A673 (cell line): ENCODE data around the gene MAGEA9B. TPM values are rescaled to one million over a fixed set of nuclear protein-coding genes. Genes with fewer than 3 reads are reported as not detected.
"Not testable (repeated sequence)": the region's sequence is repeated elsewhere in the genome, so short reads cannot be mapped to it uniquely, and the experiment has no call there.

ENCODE experiments used
- BruUV-seq: library from RNA; stranded (reverse); fragments of 400-500 nt; replicated peaks from 2 replicates; lab custom pipeline; 2021; lab: Mats Ljungman, UMichigan
- CTCF ChIA-PET: fragments of 300-600 bp; sonication (Branson Sonifier 250); formaldehyde crosslinking; loops from one replicate; lab custom pipeline; 2022; ENCODE audit warnings: antibody characterized with exemption; lab: Charles Lee
- POLR2A ChIA-PET: fragments of 300-600 bp; sonication (Branson Sonifier 250); formaldehyde crosslinking; loops from one replicate; lab custom pipeline; 2022; ENCODE audit warnings: antibody characterized with exemption; ENCODE audit not compliant: low non-redundant PET; lab: Charles Lee
- DNase-seq: peaks from one replicate; pipeline ENCODE4 v3.0.0-alpha.2; 2015; ENCODE audit warnings: low spot score
- H3K27ac ChIP-seq: fragments of 200-600 bp; sonication (generic); 2 replicates; pipeline ENCODE4 v1.5.1; 2016; ENCODE audit warnings: mixed run types, low read depth, mild to moderate bottlenecking, mixed read lengths, antibody characterized with exemption, low read length; ENCODE audit not compliant: poor library complexity, severe bottlenecking
- H3K27me3 ChIP-seq: fragments of 200-600 bp; sonication (generic); replicated peaks from 2 replicates; pipeline ENCODE4 v1.6.1; 2017; ENCODE audit warnings: mixed run types, low read depth, mild to moderate bottlenecking, mixed read lengths, antibody characterized with exemption, low read length; ENCODE audit not compliant: insufficient read depth, poor library complexity
- H3K36me3 ChIP-seq: fragments of 200-600 bp; sonication (generic); 2 replicates; pipeline ENCODE4 v1.6.1; 2016; ENCODE audit warnings: mixed run types, mild to moderate bottlenecking, mixed read lengths, antibody characterized with exemption, low read length; ENCODE audit not compliant: insufficient read depth, poor library complexity, severe bottlenecking
- H3K4me1 ChIP-seq: fragments of 200-600 bp; sonication (generic); 2 replicates; pipeline ENCODE4 v1.6.1; 2017; ENCODE audit warnings: mixed run types, mild to moderate bottlenecking, mixed read lengths, antibody characterized with exemption, low read length; ENCODE audit not compliant: insufficient read depth, poor library complexity, severe bottlenecking
- H3K4me3 ChIP-seq: fragments of 200-600 bp; sonication (generic); 2 replicates; pipeline ENCODE4 v1.5.1; 2016; ENCODE audit warnings: low read depth, mixed run types, mild to moderate bottlenecking, mixed read lengths, low read length; ENCODE audit not compliant: poor library complexity, severe bottlenecking
- H3K9me3 ChIP-seq: fragments of 200-600 bp; sonication (generic); 2 replicates; pipeline ENCODE4 v1.6.1; 2016; ENCODE audit warnings: mixed run types, low read depth, mild to moderate bottlenecking, mixed read lengths, antibody characterized with exemption, low read length; ENCODE audit not compliant: poor library complexity, severe bottlenecking
- intact Hi-C: fragments of 100-400 bp; cut with micrococcal nuclease; formaldehyde crosslinking; loops from one replicate; pipeline ENCODE4 v1.10.0; 2022; ENCODE audit not compliant: unreplicated experiment
- total RNA-seq: library from RNA; stranded (reverse); gene quantifications from 2 replicates; pipeline ENCODE4 v1.2.3, GENCODE V29; 2021

MAGEA9B gene
- total RNA-seq, 1 experiment from 2014 or later: not detected

DNA sequence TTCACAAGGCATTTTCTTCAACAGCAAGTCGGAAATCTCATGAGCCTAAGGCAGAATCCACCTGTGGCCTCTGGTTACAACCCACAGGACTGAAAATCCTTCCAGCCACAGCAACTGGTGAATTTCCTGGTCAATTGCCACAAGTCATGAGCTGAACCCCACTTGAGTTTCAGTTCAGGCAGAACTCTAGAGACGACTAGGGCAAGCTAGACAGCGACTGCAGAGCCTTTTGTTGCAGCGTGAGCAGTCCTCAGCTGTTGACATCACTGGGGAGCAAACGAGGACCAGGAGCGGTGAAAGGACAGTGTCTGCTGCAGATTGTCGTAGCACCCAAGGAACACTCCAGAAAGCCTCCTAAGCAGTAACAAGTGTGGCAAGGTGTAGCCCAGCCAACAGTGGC lies 8.7 kb upstream of the MAGEA9B start:
- not testable (repeated sequence) for BruUV-seq

DNA sequence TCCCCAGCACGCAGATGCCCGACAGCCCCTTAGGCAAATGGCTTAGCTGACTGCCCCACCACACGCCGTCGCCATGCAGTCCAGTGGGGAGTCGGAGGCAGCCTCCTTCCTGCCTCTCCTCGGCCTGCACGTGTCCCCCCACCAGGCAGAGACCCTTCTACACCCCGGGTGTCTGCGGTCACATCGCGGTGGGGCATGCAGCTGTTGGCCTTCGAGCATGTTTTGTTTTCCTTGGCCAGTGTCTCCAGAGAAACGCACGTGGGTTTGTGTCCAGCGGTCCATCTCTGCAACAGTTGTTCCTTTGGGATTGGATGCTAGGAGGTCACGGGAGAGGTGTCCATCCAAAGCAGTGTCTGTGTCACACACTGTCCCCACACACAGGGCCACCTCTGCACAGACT lies 8.0 kb upstream of the MAGEA9B start, which contains the start of gene HSFX2:
Gene HSFX2 (minus strand): TSS at position 101 of the 400 bp plus-strand sequence. CDS start 614 bp downstream, outside the sequence.
- intact Hi-C loops, H3K4me1 ChIP-seq, H3K36me3 ChIP-seq, H3K9me3 ChIP-seq, DNase-seq, H3K4me3 ChIP-seq, H3K27me3 ChIP-seq, CTCF ChIA-PET, BruUV-seq, H3K27ac ChIP-seq, POLR2A ChIA-PET: not testable (repeated sequence)

More for the DNA sequence above, 8.7 kb upstream of the MAGEA9B start:
- DNase-seq, CTCF ChIA-PET, POLR2A ChIA-PET, H3K27ac ChIP-seq, H3K9me3 ChIP-seq, intact Hi-C loops, H3K4me1 ChIP-seq, H3K27me3 ChIP-seq, H3K36me3 ChIP-seq, H3K4me3 ChIP-seq: not testable (repeated sequence)

- H3K9me3 ChIP-seq, POLR2A ChIA-PET, H3K4me3 ChIP-seq, intact Hi-C loops, H3K27ac ChIP-seq, H3K4me1 ChIP-seq, BruUV-seq, H3K27me3 ChIP-seq, DNase-seq, H3K36me3 ChIP-seq, CTCF ChIA-PET: not testable (repeated sequence)
These were observed 3.7 kb upstream of the MAGEA9B start for GRCh38 chrX:149590993-149591392.

- intact Hi-C loops, H3K9me3 ChIP-seq, H3K4me3 ChIP-seq, CTCF ChIA-PET, H3K27ac ChIP-seq, H3K36me3 ChIP-seq, POLR2A ChIA-PET, H3K27me3 ChIP-seq, BruUV-seq, H3K4me1 ChIP-seq, DNase-seq: not testable (repeated sequence)
These were observed 1.6 kb downstream of the MAGEA9B start for GRCh38 chrX:149585631-149586030.

DNA sequence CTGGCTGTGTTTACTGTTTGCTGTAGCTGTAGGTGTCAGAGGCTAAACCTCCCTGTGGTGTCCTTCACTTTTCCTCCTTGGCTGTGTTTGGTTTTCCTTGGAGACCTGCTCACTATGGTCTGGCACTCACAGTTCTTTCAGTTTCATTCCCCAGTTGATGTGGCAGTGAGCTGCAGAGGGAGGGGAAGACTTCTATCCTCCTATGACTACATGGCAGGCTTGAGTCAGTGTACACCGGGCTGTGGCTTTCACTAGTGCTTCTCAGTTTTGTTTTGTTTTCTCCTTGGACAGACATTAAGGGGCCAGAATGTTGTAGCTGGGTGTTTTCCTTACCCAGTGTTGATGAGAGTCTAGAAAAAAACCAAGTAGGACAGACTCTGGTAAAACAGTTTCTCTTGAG lies 13.8 kb downstream of the MAGEA9B start:
- DNase-seq, H3K27ac ChIP-seq, H3K27me3 ChIP-seq, BruUV-seq, H3K9me3 ChIP-seq, CTCF ChIA-PET, H3K4me1 ChIP-seq, H3K36me3 ChIP-seq, intact Hi-C loops, POLR2A ChIA-PET, H3K4me3 ChIP-seq: not testable (repeated sequence)
